AG04449 (cell line): Measurements from ENCODE around the gene ABCA9.

Experiments
- CTCF ChIA-PET: fragments of 350-600 bp; formaldehyde crosslinking; extraction: SDS; loops from one replicate; lab custom pipeline; 2021; ENCODE audit warnings: antibody characterized with exemption; lab: Yijun Ruan, JAX
- POLR2A ChIA-PET: fragments of 400-600, 350-600 bp; formaldehyde crosslinking; extraction: SDS; loops from one replicate; lab custom pipeline; 2020; ENCODE audit warnings: antibody characterized with exemption, inconsistent platforms; lab: Yijun Ruan, JAX
- DNase-seq: peaks from one replicate; pipeline ENCODE4 v3.0.0-alpha.2; 2010; ENCODE audit warnings: low read depth, low spot score
- H3K4me3 ChIP-seq: 2 replicates; pipeline ENCODE4 v1.5.1; 2011; ENCODE audit warnings: low read depth, mild to moderate bottlenecking, control low read depth, low read length
- TF ChIP-seq, protein P1 (sequence below): IDR thresholded peaks from one replicate; pipeline ENCODE4 v1.5.1; 2011; ENCODE audit warnings: mild to moderate bottlenecking, moderate library complexity, low read length, control low read depth, inconsistent platforms; ENCODE audit not compliant: insufficient read depth; ENCODE audit errors: missing control alignments

Gene ABCA9

DNA sequence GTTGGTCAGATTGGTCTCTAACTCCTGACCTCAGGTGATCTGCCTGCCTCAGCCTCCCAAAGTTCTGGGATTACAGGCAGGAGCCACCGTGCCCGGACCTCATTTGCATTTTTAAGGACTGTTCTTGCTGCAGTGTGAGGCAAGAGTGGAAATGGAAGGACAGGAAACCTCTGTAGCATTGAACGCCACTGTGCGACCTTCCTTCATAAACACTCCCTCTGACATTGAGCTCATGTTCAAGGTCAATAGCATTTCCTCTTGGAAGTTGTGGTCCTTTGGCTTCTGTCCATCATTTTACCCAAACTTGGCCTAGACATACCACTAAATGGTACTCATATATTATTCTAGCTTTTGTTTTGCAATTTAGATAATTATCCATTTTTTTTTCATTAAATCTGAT lies 72.8 kb downstream of the ABCA9 start:
- ChIA-PET POLR2A (no interaction called here), CTCF (no interaction called here)
- no peak overlapping the region for H3K4me3 ChIP-seq
- TF ChIP-seq, protein P1, sequence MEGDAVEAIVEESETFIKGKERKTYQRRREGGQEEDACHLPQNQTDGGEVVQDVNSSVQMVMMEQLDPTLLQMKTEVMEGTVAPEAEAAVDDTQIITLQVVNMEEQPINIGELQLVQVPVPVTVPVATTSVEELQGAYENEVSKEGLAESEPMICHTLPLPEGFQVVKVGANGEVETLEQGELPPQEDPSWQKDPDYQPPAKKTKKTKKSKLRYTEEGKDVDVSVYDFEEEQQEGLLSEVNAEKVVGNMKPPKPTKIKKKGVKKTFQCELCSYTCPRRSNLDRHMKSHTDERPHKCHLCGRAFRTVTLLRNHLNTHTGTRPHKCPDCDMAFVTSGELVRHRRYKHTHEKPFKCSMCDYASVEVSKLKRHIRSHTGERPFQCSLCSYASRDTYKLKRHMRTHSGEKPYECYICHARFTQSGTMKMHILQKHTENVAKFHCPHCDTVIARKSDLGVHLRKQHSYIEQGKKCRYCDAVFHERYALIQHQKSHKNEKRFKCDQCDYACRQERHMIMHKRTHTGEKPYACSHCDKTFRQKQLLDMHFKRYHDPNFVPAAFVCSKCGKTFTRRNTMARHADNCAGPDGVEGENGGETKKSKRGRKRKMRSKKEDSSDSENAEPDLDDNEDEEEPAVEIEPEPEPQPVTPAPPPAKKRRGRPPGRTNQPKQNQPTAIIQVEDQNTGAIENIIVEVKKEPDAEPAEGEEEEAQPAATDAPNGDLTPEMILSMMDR = no peak
- no peak for DNase-seq

DNA sequence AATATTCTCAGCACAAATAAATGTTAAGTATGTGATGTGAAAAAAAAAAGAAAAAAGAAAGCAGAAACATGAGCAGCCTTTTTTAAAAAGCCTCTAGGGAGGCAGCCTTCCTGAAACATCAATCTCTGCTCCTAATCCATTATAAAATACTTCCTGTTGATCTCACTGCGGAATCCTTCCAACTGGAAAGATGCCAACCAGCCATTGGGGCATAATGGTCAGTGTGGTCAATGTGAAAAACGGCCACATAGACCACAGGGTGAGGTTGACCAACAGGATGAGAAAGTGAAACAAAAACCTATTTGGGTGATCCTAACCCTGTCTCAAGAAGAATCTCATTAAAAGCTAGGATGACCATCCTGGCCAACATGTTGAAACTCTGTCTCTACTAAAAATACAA lies 79.4 kb downstream of the ABCA9 start:
- ChIA-PET CTCF (no interaction called here), POLR2A (no interaction called here)
- H3K4me3 ChIP-seq = no peak overlapping the region
- TF ChIP-seq, protein P1 = no peak
- DNase-seq = no peak

DNA sequence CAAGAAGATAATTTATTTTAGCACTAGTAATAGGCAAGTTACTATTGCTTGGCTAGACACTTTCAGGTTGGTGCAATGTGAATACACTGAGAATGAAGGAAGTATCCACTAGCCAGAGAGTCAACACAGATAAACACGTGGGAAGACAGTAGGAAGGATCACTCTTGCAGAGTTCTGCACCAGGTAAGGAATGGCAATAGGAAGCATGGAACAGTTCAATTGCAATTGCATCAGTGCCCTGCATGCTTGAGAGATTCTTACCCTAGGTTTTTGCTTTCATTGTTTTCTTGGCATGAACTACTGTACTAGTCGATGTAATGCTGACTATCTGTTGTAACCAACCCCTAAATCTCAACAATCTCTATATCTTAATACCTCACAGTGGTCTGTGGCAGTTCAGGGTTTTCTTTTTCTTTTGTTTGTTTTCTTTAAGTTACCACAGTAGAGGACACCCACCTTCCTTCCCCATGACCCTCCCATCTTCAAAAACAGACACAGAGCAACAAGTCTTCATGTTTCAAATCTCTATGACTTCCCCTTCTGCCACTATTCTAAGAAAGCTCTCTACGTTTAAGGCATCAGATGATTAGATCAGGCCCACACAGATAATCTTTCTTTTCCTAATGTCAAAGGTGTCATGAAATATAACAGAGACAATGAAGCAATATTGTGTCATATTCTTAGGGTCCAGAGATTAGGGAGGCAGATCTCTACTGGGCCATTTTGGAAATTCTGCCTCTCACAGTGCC lies 87.5 kb downstream of the ABCA9 start:
- TF ChIP-seq, protein P1 = no peak
- ChIA-PET CTCF (interaction anchor here (0.6 to 2.3 kb wide), 3 partner anchors 105 to 196 kb away, joined by 3 to 23 read pairs (median 3); no protein-coding TSS in a partner anchor), POLR2A (no interaction called here)
- DNase-seq = no peak
- H3K4me3 ChIP-seq = no peak overlapping the region

DNA sequence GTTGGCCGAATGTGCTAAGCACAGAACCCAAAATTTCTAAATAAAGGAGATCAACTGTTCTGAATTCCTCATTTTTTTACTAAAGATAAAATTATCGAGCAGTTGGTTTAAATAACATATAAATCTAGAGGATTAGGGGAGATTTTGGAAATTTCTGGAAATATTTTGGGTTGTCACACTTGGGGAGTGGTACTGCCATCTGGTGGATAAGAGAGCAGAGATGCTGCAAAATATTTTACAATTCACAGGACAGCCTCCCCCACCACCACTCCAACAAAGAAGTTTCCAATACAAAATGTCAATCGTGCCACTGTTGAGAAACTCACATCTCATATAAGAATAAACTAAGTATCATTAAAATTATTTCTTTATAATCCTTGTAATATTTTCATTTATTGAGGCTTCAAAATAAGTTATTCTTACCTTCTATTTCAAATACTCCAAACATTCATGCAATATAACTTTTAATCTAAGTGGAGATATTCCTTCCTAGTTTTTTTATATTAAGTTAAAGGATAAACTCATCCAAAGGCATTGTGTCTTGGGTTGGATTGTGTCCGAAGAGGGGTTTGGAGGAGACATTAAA lies 88.5 kb downstream of the ABCA9 start:
- H3K4me3 ChIP-seq = no peak overlapping the region
- POLR2A ChIA-PET = no interaction called here
- CTCF ChIA-PET = interaction anchor here (0.6 to 5.1 kb wide), 8 partner anchors 106 to 203 kb away, joined by 3 to 38 read pairs (median 5); no protein-coding TSS in a partner anchor
- no peak for DNase-seq
- TF ChIP-seq, protein P1 = peak; percentile 59

DNA sequence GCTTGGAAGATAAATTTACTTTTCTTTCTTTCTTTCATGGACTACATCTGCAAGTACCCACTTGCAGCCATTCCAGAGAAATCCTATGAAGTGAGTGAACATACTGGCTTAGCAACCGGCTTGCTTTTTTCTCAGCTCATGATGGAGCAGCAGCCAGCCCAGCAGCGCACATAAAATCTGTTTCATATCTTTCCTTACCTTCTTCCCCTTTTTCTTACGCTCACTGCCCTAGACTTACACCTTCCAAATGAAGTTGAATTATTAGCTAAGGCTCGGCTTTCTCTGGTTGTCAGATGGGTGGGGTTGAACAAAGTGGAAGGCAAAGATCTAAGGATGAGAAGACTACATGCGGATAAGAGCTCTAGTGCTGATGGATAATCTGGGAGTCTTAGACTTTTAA lies 91.6 kb downstream of the ABCA9 start:
- H3K4me3 ChIP-seq = no peak overlapping the region
- ChIA-PET CTCF (interaction anchor here (0.7 to 5.1 kb wide), 4 partner anchors 171 to 267 kb away, joined by 3 to 38 read pairs (median 5); no protein-coding TSS in a partner anchor), POLR2A (no interaction called here)
- no peak for DNase-seq
- TF ChIP-seq, protein P1 = no peak

DNA sequence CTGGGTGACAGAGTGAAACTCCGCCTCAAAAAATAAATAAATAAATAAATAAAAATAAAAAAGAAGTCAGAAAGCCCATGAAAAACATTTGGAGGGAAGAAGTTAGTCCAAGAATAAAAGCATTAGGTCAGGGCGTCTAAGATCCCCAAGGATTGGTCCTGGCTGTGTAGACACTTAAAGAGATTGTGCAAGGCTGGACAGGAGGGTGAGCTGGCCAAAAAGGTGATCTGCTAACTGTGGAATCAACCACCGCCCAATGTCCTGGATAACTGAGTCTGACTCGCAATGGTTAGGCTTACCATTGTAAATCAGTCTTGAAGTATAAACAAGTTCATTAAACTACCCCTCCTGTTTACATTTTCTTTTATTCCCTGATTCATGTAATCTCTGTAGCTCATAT lies 96.8 kb downstream of the ABCA9 start:
- TF ChIP-seq, protein P1 = no peak
- H3K4me3 ChIP-seq = no peak overlapping the region
- DNase-seq = no peak
- CTCF ChIA-PET = interaction anchor here (1.4 kb wide), 1 partner anchor 183 kb away, joined by 3 read pairs; no protein-coding TSS in a partner anchor
- POLR2A ChIA-PET = no interaction called here
